ENCODE results near the gene DQX1.

The DQX1 gene

GRCh38 chr2:74532222-74532621, 6.2 kb upstream of the DQX1 start:
- DNase-seq (ENCODE audit: extremely low read depth, low read depth) = no peak
- no peak overlapping the region for H3K4me3 ChIP-seq (replicated peaks; ENCODE audit: low read depth, low read length)
- TF ChIP-seq CTCF (IDR thresholded peaks at IDR 0.05; ENCODE audit: low read depth, low read length, missing control alignments) = peak; percentile 22

GRCh38 chr2:74531666-74532065, 5.6 kb upstream of the DQX1 start:
- peak overlapping the region; percentile 87 for H3K4me3 ChIP-seq (replicated peaks; ENCODE audit: low read depth, low read length)
- DNase-seq (ENCODE audit: extremely low read depth, low read depth) = no peak
- no peak for TF ChIP-seq CTCF (IDR thresholded peaks at IDR 0.05; ENCODE audit: low read depth, low read length, missing control alignments)

- no peak for TF ChIP-seq CTCF (IDR thresholded peaks at IDR 0.05; ENCODE audit: low read depth, low read length, missing control alignments)
- peak overlapping the region; percentile 87 for H3K4me3 ChIP-seq (replicated peaks; ENCODE audit: low read depth, low read length)
- DNase-seq (ENCODE audit: extremely low read depth, low read depth) = no peak
Observed at GRCh38 chr2:74530239-74531187, 4.5 kb upstream of the DQX1 start.

GRCh38 chr2:74529357-74530238, 3.6 kb upstream of the DQX1 start, which contains the start of the genes AUP1 and HTRA2:
Gene AUP1, minus strand, starts transcription at chr2:74529706. Its CDS starts 77 bp downstream, at chr2:74529629.
Gene HTRA2, plus strand, starts transcription at chr2:74529933. Its CDS starts 74 bp downstream, at chr2:74530007.
- DNase-seq (ENCODE audit: extremely low read depth, low read depth) = peak; percentile 98
- TF ChIP-seq CTCF (IDR thresholded peaks at IDR 0.05; ENCODE audit: low read depth, low read length, missing control alignments) = no peak

GRCh38 chr2:74528600-74529356, 2.7 kb upstream of the DQX1 start:
- peak overlapping the region; percentile 87 for H3K4me3 ChIP-seq (replicated peaks; ENCODE audit: low read depth, low read length)
- DNase-seq (ENCODE audit: extremely low read depth, low read depth) = no peak
- no peak for TF ChIP-seq CTCF (IDR thresholded peaks at IDR 0.05; ENCODE audit: low read depth, low read length, missing control alignments)

More at GRCh38 chr2:74529357-74530238, 3.6 kb upstream of the DQX1 start, which contains the start of the genes AUP1 and HTRA2:
- peak within 1 kb of the TSS; percentile 87 for H3K4me3 ChIP-seq (replicated peaks; ENCODE audit: low read depth, low read length)

- peak overlapping the region; percentile 87 for H3K4me3 ChIP-seq (replicated peaks; ENCODE audit: low read depth, low read length)
- no peak for TF ChIP-seq CTCF (IDR thresholded peaks at IDR 0.05; ENCODE audit: low read depth, low read length, missing control alignments)
- no peak for DNase-seq (ENCODE audit: extremely low read depth, low read depth)
Observed at GRCh38 chr2:74527741-74528140, 1.7 kb upstream of the DQX1 start.
